PC-9 (cell line): ENCODE results near the gene ARHGAP10.

Experiments
- EZH2 ChIP-seq: fragments of 200-600 bp; sonication (generic); IDR thresholded peaks from 2 replicates; pipeline ENCODE4 v1.8.0; 2017; ENCODE audit warnings: antibody characterized with exemption, low read depth
- TF ChIP-seq, protein P1 (sequence below): fragments of 200-600 bp; sonication (generic); conservative IDR thresholded peaks from 2 replicates; pipeline ENCODE4 v1.6.1; 2017; ENCODE audit warnings: mixed run types, antibody characterized with exemption, mild to moderate bottlenecking, moderate library complexity

- TF ChIP-seq, protein P1, sequence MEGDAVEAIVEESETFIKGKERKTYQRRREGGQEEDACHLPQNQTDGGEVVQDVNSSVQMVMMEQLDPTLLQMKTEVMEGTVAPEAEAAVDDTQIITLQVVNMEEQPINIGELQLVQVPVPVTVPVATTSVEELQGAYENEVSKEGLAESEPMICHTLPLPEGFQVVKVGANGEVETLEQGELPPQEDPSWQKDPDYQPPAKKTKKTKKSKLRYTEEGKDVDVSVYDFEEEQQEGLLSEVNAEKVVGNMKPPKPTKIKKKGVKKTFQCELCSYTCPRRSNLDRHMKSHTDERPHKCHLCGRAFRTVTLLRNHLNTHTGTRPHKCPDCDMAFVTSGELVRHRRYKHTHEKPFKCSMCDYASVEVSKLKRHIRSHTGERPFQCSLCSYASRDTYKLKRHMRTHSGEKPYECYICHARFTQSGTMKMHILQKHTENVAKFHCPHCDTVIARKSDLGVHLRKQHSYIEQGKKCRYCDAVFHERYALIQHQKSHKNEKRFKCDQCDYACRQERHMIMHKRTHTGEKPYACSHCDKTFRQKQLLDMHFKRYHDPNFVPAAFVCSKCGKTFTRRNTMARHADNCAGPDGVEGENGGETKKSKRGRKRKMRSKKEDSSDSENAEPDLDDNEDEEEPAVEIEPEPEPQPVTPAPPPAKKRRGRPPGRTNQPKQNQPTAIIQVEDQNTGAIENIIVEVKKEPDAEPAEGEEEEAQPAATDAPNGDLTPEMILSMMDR: no peak
- no peak for TF ChIP-seq EZH2
These were observed 98.2 kb downstream of the ARHGAP10 start for GRCh38 chr4:147830102-147830463.
